BLaER1 treated with 17β-estradiol and CSF1 and Interleukin-3, amounts not matched to agents 10 nM and 100 nM (cell line): ENCODE data around the gene EYA2.
A peak's percentile ranks its signal among the peaks of the same experiment; 100 is the strongest.

Experiments
- H3K27ac ChIP-seq, 11 experiments: shearing (Covaris generic); formaldehyde crosslinking; 2 replicates each; pipeline ENCODE4 v1.8.1; 2022
- H3K27me3 ChIP-seq, 11 experiments: shearing (Covaris generic); formaldehyde crosslinking; 2 replicates each; pipeline ENCODE4 v1.8.1; 2022
- H3K36me3 ChIP-seq, 11 experiments: shearing (Covaris generic); formaldehyde crosslinking; 2 replicates each; pipeline ENCODE4 v1.8.1; 2022
- H3K4me1 ChIP-seq, 10 experiments: shearing (Covaris generic); formaldehyde crosslinking; 2 replicates each; pipeline ENCODE4 v1.8.1; 2022
- H3K4me2 ChIP-seq, 11 experiments: shearing (Covaris generic); formaldehyde crosslinking; 2 replicates each; pipeline ENCODE4 v1.8.1; 2022
- H3K4me3 ChIP-seq, 10 experiments: shearing (Covaris generic); formaldehyde crosslinking; 2 replicates each; pipeline ENCODE4 v1.8.1; 2022
- H3K9ac ChIP-seq, 11 experiments: shearing (Covaris generic); formaldehyde crosslinking; 2 replicates each; pipeline ENCODE4 v1.8.1; 2022
- H3K9me3 ChIP-seq, 11 experiments: shearing (Covaris generic); formaldehyde crosslinking; replicated peaks in 1 of 11; 2 replicates each; pipeline ENCODE4 v1.8.1; 2022
- H4K20me1 ChIP-seq, 11 experiments: shearing (Covaris generic); formaldehyde crosslinking; 2 replicates each; pipeline ENCODE4 v1.8.1; 2022
- Cebpa-rat ChIP-seq, 11 experiments: shearing (Covaris generic); IDR thresholded peaks; 2 replicates each; pipeline ENCODE4 v1.8.1; 2022

Gene EYA2

GRCh38 chr20:47055699-47056369, 161.2 kb downstream of the EYA2 start:
- TF ChIP-seq Cebpa-rat (IDR thresholded peaks at IDR 0.05): no peak
- no peak overlapping the region for H3K9ac ChIP-seq
- H3K4me1 ChIP-seq: peaks cover 0 to 6% (median 0%) of the 10 kb centered on the region in 10 experiments; a peak in 4 of 20 replicates
- no peak overlapping the region for H3K4me3 ChIP-seq
- H3K9me3 ChIP-seq: peaks cover 0 to 8% (median 0%) of the 10 kb centered on the region in 11 experiments; a peak in 4 of 22 replicates
- no peaks in the 10 kb centered on the region for H3K27me3 ChIP-seq
- no peaks in the 10 kb centered on the region for H3K36me3 ChIP-seq
- H4K20me1 ChIP-seq: no peaks in the 10 kb centered on the region
- no peak overlapping the region for H3K4me2 ChIP-seq
- no peak overlapping the region for H3K27ac ChIP-seq

DNA sequence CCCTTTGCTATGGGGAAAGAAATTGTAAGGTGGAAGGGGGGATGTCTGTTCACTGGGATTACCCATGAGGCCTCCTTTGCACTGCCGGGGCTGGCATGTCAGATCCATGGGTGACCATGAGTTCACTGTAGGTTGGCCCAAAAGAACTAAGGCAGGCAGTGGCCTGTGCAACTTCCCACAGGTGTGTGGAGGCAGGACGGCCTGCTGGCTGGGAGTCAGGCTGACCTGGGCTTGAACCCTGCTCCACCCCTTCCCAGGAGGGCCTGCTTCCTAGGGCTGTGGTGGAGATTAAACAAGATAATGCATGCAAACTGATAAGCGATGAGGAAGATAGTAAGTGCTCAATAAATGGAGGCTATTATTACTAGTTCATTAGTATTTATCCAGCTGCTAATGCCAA, 163.0 kb downstream of the EYA2 start:
- Histone ChIP-seq H3K9ac (no peak overlapping the region), H4K20me1 (no peaks in the 10 kb centered on the region), H3K36me3 (no peaks in the 10 kb centered on the region), H3K4me1 (peaks cover 0 to 18% (median 0%) of the 10 kb centered on the region in 10 experiments; a peak in 3 of 20 replicates), H3K4me2 (peak overlapping the region in 1 of 11 experiments; percentile 11; a peak in 1 of 22 replicates), H3K9me3 (peaks cover 0 to 11% (median 0%) of the 10 kb centered on the region in 11 experiments; a peak in 4 of 22 replicates), H3K27me3 (no peaks in the 10 kb centered on the region), H3K4me3 (no peak overlapping the region), H3K27ac (no peak overlapping the region)
- no peak for TF ChIP-seq Cebpa-rat (IDR thresholded peaks at IDR 0.05)

DNA sequence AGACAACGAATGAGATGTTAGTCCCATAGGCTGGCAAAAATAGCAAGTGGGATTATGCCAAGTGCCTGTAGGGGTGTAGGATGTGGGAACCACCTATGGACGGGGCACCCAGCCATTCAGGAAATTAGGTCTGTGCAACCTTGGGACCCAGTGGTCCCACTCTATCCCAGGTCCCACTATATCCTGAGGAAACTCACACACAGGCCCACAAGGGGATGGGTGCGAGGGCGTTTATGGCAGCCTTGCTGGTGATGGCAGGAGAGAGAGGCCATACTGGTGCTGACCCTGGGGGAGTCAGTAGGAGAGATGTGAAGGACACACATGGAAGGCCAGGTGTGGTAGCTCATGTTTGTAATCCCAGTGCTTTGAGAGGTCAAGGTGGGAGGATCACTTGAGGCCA, 163.6 kb downstream of the EYA2 start:
- Histone ChIP-seq H3K27ac (no peak overlapping the region), H3K27me3 (no peaks in the 10 kb centered on the region), H3K4me2 (no peak overlapping the region), H4K20me1 (no peaks in the 10 kb centered on the region), H3K9ac (no peak overlapping the region), H3K4me3 (no peak overlapping the region), H3K9me3 (peaks cover 0 to 11% (median 0%) of the 10 kb centered on the region in 11 experiments; a peak in 4 of 22 replicates), H3K36me3 (no peaks in the 10 kb centered on the region), H3K4me1 (peaks cover 0 to 18% (median 0%) of the 10 kb centered on the region in 10 experiments; a peak in 3 of 20 replicates)
- no peak for TF ChIP-seq Cebpa-rat (IDR thresholded peaks at IDR 0.05)

DNA sequence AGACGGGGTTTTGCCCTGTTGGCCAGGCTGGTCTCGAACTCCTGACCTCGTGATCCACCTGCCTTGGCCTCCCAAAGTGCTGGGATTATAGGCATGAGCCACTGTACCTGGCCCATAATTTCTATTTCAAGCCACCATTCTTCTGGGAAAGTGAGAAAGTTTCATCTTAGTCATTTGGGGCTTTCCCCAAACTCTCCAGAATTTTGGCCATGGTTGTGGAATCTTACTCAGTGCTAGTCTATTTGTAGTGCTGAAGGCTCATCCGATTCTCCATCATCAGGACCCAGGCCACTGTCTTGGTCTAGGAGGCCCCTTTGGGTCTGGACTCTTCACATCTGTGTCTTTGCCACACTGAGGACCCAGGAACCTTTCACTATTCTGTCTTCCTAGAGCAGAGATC, 164.9 kb downstream of the EYA2 start:
- no peaks in the 10 kb centered on the region for H3K27me3 ChIP-seq
- peaks cover 5 to 20% (median 10%) of the 10 kb centered on the region in 11 experiments for H3K9me3 ChIP-seq
- H3K27ac ChIP-seq: no peak overlapping the region
- H3K9ac ChIP-seq: no peak overlapping the region
- H3K4me3 ChIP-seq: no peak overlapping the region
- TF ChIP-seq Cebpa-rat (IDR thresholded peaks at IDR 0.05): no peak
- H3K4me1 ChIP-seq: peaks cover 0 to 18% (median 0%) of the 10 kb centered on the region in 10 experiments; a peak in 3 of 20 replicates
- H3K36me3 ChIP-seq: no peaks in the 10 kb centered on the region; a peak in 1 of 22 replicates
- H3K4me2 ChIP-seq: no peak overlapping the region
- H4K20me1 ChIP-seq: no peaks in the 10 kb centered on the region

GRCh38 chr20:47061549-47061948, 166.9 kb downstream of the EYA2 start:
- Histone ChIP-seq H4K20me1 (no peaks in the 10 kb centered on the region), H3K27ac (no peak overlapping the region; a peak in 1 of 22 replicates), H3K4me3 (no peak overlapping the region)

GRCh38 chr20:47062226-47062890, 167.7 kb downstream of the EYA2 start:
- peaks cover 31 to 41% (median 34%) of the 10 kb centered on the region in 11 experiments for H3K9me3 ChIP-seq
- no peak for TF ChIP-seq Cebpa-rat (IDR thresholded peaks at IDR 0.05)
- H4K20me1 ChIP-seq: no peaks in the 10 kb centered on the region
- H3K4me2 ChIP-seq: peak overlapping the region in 1 of 11 experiments; percentile 22; a peak in 2 of 22 replicates
- H3K36me3 ChIP-seq: no peaks in the 10 kb centered on the region; a peak in 1 of 22 replicates
- no peak overlapping the region for H3K4me3 ChIP-seq
- H3K27ac ChIP-seq: no peak overlapping the region
- no peak overlapping the region for H3K9ac ChIP-seq
- H3K4me1 ChIP-seq: peaks cover 0 to 15% (median 0%) of the 10 kb centered on the region in 10 experiments; a peak in 3 of 20 replicates
- no peaks in the 10 kb centered on the region for H3K27me3 ChIP-seq

More at GRCh38 chr20:47061549-47061948, 166.9 kb downstream of the EYA2 start:
- H3K27me3 ChIP-seq: no peaks in the 10 kb centered on the region
- H3K4me2 ChIP-seq: peak overlapping the region in 2 of 11 experiments; percentile 15 to 22; a peak in 2 of 22 replicates
- 0 out of 22 replicates have a peak, but pooled peaks of 1 of the 11 experiments have one; percentile 13 for TF ChIP-seq Cebpa-rat (IDR thresholded peaks at IDR 0.05)
- peaks cover 24 to 34% (median 30%) of the 10 kb centered on the region in 11 experiments for H3K9me3 ChIP-seq
- no peaks in the 10 kb centered on the region; a peak in 1 of 22 replicates for H3K36me3 ChIP-seq
- peaks cover 0 to 18% (median 0%) of the 10 kb centered on the region in 10 experiments; a peak in 3 of 20 replicates for H3K4me1 ChIP-seq
- no peak overlapping the region for H3K9ac ChIP-seq

- H3K36me3 ChIP-seq: no peaks in the 10 kb centered on the region; a peak in 1 of 22 replicates
- H3K27me3 ChIP-seq: no peaks in the 10 kb centered on the region
- H3K4me2 ChIP-seq: no peak overlapping the region
- no peaks in the 10 kb centered on the region for H4K20me1 ChIP-seq
- H3K9ac ChIP-seq: no peak overlapping the region
- H3K4me3 ChIP-seq: no peak overlapping the region
- peaks cover 0 to 12% (median 0%) of the 10 kb centered on the region in 10 experiments; a peak in 3 of 20 replicates for H3K4me1 ChIP-seq
- no peak overlapping the region for H3K27ac ChIP-seq
- no peak for TF ChIP-seq Cebpa-rat (IDR thresholded peaks at IDR 0.05)
- H3K9me3 ChIP-seq: peaks cover 40 to 51% (median 43%) of the 10 kb centered on the region in 11 experiments
Measured at GRCh38 chr20:47063407-47063806, 168.8 kb downstream of the EYA2 start.

DNA sequence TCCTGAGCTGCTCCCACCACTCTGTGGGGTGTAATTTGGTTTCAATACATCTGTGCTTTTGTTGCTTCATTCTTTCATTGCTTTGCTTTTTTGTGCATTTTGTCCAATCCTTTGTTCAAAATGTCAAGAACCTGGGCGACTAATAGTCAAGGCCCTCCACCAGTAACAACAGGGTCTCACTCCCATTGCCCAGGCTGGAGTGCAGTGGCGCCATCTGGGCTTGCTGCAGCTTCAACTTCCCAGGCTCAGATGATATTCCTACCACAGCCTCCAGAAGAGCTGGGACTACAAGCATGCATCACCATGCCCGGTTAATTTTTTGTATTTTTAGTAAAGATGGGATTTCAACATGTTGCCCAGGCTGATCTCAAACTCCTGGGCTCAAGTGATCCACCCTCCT, 169.2 kb downstream of the EYA2 start:
- H3K9me3 ChIP-seq: peaks cover 42 to 55% (median 45%) of the 10 kb centered on the region in 11 experiments
- H3K36me3 ChIP-seq: no peaks in the 10 kb centered on the region; a peak in 1 of 22 replicates
- H4K20me1 ChIP-seq: no peaks in the 10 kb centered on the region
- no peak overlapping the region for H3K4me2 ChIP-seq
- no peak overlapping the region for H3K9ac ChIP-seq
- no peak overlapping the region for H3K27ac ChIP-seq
- H3K4me1 ChIP-seq: peaks cover 0 to 12% (median 0%) of the 10 kb centered on the region in 10 experiments; a peak in 3 of 20 replicates
- TF ChIP-seq Cebpa-rat (IDR thresholded peaks at IDR 0.05): no peak
- no peaks in the 10 kb centered on the region for H3K27me3 ChIP-seq
- no peak overlapping the region for H3K4me3 ChIP-seq
